Stomach (tissue), 9 donors: Measurements from ENCODE around the gene AFF1. TPM values are rescaled to one million over a fixed set of nuclear protein-coding genes. Genes with fewer than 3 reads are reported as not detected.

Experiments
- DNase-seq, 2 donors: peaks; one replicate each; pipeline versions ENCODE4 v3.0.0 to v3.0.0-alpha.2; 2013 to 2019
- H3K27ac ChIP-seq, 5 donors: fragments of 200-600 bp in 4 of 5; sonication (generic) in 4 of 5; one replicate each; pipeline ENCODE4 v1.5.1; 2013 to 2019; ENCODE audit warnings: mild to moderate bottlenecking in 1 of 5, moderate library complexity in 1 of 5
- H3K27me3 ChIP-seq, 3 donors: fragments of 200-600 bp; sonication (generic); one replicate each; pipeline ENCODE4 v1.5.1; 2017 to 2019; ENCODE audit warnings: mixed run types in 1 of 3
- H3K36me3 ChIP-seq, 4 donors: fragments of 200-600 bp; sonication (generic); 1 replicate in 3 of 4; 2 replicates in 1 of 4; pipeline ENCODE4 v1.5.1; 2016 to 2019
- H3K4me1 ChIP-seq, 4 donors: fragments of 200-600 bp; sonication (generic); one replicate each; pipeline ENCODE4 v1.5.1; 2016 to 2019
- H3K4me3 ChIP-seq, 4 donors: fragments of 200-600 bp; sonication (generic) in 3 of 4; one replicate each; pipeline ENCODE4 v1.5.1; 2016 to 2019; ENCODE audit warnings: mild to moderate bottlenecking in 1 of 4
- H3K9me3 ChIP-seq, 4 donors: fragments of 200-600 bp; sonication (generic); one replicate each; pipeline ENCODE4 v1.5.1; 2016 to 2019
- CTCF ChIP-seq, 7 experiments: fragments of 450-650 bp in 4 of 7; fragments of 200-600 bp in 3 of 7; sonication (generic) in 3 of 7; IDR thresholded peaks; one replicate each; pipeline ENCODE4 v1.5.1; 2016 to 2019; ENCODE audit warnings: antibody characterized with exemption in 7 of 7, control low read depth in 2 of 7, mild to moderate bottlenecking in 1 of 7
- EP300 ChIP-seq: sonication (generic); formaldehyde crosslinking; IDR thresholded peaks from one replicate; pipeline ENCODE4 v1.6.1; 2017; ENCODE audit warnings: antibody characterized with exemption
- POLR2A ChIP-seq, 4 donors: fragments of 450-650 bp; IDR thresholded peaks; one replicate each; pipeline ENCODE4 v1.6.1; 2016; ENCODE audit warnings: antibody characterized with exemption in 4 of 4, control low read depth in 2 of 4, mild to moderate bottlenecking in 1 of 4, moderate library complexity in 1 of 4
- POLR2AphosphoS5 ChIP-seq, 3 donors: sonication (generic); formaldehyde crosslinking; IDR thresholded peaks; one replicate each; pipeline ENCODE4 v1.6.1; 2016; ENCODE audit warnings: antibody characterized with exemption in 3 of 3
- WGBS, 5 donors: extraction: QIAGEN DNeasy Blood & Tissue Kit in 3 of 5; methylation state at CpG; one replicate each; pipeline versions ENCODE4 v1.1.5 to v1.1.7; 2013 to 2018; 5-methylcytosine and 5-hydroxymethylcytosine counted together
- intact Hi-C: fragments of 100-400 bp; cut with DNase I; formaldehyde crosslinking; loops from one replicate; pipeline ENCODE4 v1.15.1; 2023; ENCODE audit warnings: low total_unique reads
- polyA plus RNA-seq, 3 donors: library from polyadenylated mRNA; stranded (reverse); fragments of 200-250 nt; gene quantifications; one replicate each; pipeline ENCODE4 v1.2.3, GENCODE V29; 2013
- total RNA-seq, 5 donors: library from RNA; depleted of rRNA; stranded (reverse); fragments of >200 nt; gene quantifications; one replicate each; pipeline versions ENCODE4 v1.1.0 to v1.2.3, GENCODE V29; 2014 to 2016
- donor health status: healthy with polysubstance abuse.
- donor health status: Bipolar disorder and iron deficiency.
- donor health status: healthy.

The AFF1 gene
- total and polyA plus RNA-seq, 8 donors: 6.9 to 177 (median 59.1) TPM

DNA sequence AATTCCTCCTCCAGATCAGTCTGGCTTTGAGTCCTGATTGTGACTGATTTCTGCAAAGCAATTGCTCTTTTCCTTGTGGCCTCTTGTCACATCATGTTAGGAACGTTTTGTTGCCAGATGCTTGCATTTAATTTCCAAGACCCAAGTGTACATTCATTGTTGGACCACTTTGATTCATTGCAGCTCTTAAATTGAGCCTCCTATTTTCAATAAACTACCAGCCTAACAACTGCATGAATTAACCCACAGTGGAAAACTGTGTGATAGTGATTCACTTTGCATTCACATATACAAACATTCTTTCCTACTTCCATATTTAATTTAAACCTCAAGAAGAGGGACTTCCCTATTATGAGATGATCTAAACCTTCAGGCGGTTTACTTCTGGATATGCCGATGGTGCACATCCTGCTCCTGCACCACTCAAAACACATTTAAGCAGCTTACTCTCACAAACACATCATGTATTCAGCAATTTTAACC is 118.4 kb downstream of the AFF1 start:
- DNase-seq: no peak
- H3K4me1 ChIP-seq: peaks cover 35 to 95% (median 67%) of the 10 kb centered on the region in 4 donors
- H3K36me3 ChIP-seq: peaks cover 0 to 18% (median 14%) of the 10 kb centered on the region in 4 donors
- H3K27me3 ChIP-seq: no peaks in the 10 kb centered on the region
- TF ChIP-seq EP300 (no peak), POLR2AphosphoS5 (IDR thresholded peaks at IDR 0.05) (no peak), CTCF (IDR thresholded peaks at IDR 0.05) (no peak), POLR2A (IDR thresholded peaks at IDR 0.05) (no peak)
- H3K9me3 ChIP-seq: no peaks in the 10 kb centered on the region
- peak overlapping the region in 2 of 5 donors; percentile 63 to 66 for H3K27ac ChIP-seq
- intact Hi-C loops: no loop called here
- WGBS, 5 donors: 46 to 69% (median 64%) methylated on average over 3 of the region's 3 CpGs
- H3K4me3 ChIP-seq: no peak overlapping the region

DNA sequence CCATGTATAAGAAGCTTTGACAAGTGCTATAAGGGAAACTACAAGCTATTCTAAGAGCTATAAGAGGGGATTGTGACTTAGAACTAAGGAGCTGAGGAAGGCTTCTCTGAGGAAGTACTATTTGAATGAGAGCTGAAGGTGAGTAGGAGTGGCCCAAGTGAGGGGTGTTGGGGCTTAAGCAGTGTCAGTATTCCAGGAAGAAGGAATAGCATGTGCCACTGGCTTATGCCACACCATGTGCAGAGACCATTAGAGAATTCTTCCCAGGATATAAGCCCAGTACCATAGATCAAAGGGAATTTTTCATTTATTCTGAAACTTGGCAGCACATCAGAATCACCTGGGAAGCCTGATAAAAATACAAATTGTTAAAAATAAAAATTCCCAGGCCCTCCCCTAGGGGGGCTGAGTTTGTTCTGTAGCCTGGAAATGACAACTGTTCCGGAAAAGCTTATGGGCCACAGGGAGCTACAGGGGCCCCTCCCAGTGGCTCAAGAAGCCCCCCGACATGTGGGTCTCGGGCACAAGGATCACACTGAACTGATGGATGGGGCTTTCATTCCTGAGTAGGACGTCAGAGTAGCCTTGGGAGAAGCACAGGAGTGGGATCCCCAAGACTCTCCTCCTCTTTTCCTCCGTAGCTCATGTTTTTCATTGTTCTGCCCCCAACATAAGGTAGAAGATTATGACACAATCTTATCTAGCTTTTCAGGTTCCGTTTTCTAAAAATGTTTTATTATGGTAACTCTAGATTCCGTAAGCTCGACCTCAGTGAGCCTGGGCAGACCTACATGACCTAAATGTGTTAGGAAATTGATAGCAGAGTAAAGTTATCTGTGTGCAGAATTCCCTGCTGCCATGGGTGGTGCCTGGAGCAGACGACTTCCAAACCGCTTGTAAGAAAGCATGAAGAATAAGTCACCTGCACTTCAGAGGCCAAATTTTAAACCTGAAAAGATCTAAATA is 119.3 kb downstream of the AFF1 start:
- DNase-seq: no peak
- peaks cover 0 to 13% (median 9%) of the 10 kb centered on the region in 4 donors for H3K36me3 ChIP-seq
- H3K4me3 ChIP-seq: no peak overlapping the region
- 27 to 47% (median 45%) methylated on average over 10 of the region's 10 CpGs for WGBS, 5 donors
- H3K9me3 ChIP-seq: no peaks in the 10 kb centered on the region
- H3K27ac ChIP-seq: peak overlapping the region in 4 of 5 donors; percentile 13 to 66 (median 62)
- no peak for TF ChIP-seq POLR2AphosphoS5 (IDR thresholded peaks at IDR 0.05)
- no peak for TF ChIP-seq EP300
- no peak for TF ChIP-seq CTCF (IDR thresholded peaks at IDR 0.05)
- no peak for TF ChIP-seq POLR2A (IDR thresholded peaks at IDR 0.05)
- H3K4me1 ChIP-seq: peaks cover 43 to 97% (median 72%) of the 10 kb centered on the region in 4 donors
- no peaks in the 10 kb centered on the region for H3K27me3 ChIP-seq
- intact Hi-C loops: no loop called here

DNA sequence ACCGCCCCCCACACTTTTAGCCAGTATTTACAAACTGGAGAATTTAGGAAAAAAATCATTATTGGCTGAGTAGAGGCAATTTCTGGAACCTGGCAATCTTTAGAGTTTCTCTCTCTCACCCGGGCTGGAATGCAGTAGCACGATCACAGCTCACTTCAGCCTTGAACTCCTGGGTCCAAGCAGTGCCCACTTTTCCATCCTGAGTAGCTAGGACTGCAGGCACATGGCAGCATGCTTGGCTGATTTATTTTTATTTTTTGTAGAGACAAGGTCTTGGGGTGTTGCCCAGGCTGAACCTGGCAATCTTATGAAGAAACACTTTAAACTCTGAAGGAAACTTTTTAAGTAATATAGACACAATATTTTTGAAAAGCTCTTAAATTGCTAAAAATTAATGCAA is 120.1 kb downstream of the AFF1 start:
- intact Hi-C loops: no loop called here
- 41 to 55% (median 48%) methylated on average over 3 of the region's 3 CpGs for WGBS, 5 donors
- Histone ChIP-seq H3K27me3 (no peaks in the 10 kb centered on the region), H3K36me3 (peaks cover 0 to 12% (median 7%) of the 10 kb centered on the region in 4 donors), H3K27ac (peak overlapping the region in 4 of 5 donors; percentile 13 to 66 (median 62)), H3K4me1 (peaks cover 49 to 97% (median 77%) of the 10 kb centered on the region in 4 donors), H3K4me3 (no peak overlapping the region), H3K9me3 (no peaks in the 10 kb centered on the region)
- TF ChIP-seq POLR2AphosphoS5 (IDR thresholded peaks at IDR 0.05): no peak
- no peak for TF ChIP-seq POLR2A (IDR thresholded peaks at IDR 0.05)
- no peak for TF ChIP-seq EP300
- no peak for TF ChIP-seq CTCF (IDR thresholded peaks at IDR 0.05)
- no peak for DNase-seq

- Histone ChIP-seq H3K27ac (peak overlapping the region in 4 of 5 donors; percentile 14 to 66 (median 62)), H3K4me3 (no peak overlapping the region), H3K36me3 (peaks cover 0 to 12% (median 6%) of the 10 kb centered on the region in 4 donors), H3K4me1 (peaks cover 49 to 97% (median 75%) of the 10 kb centered on the region in 4 donors), H3K27me3 (no peaks in the 10 kb centered on the region), H3K9me3 (no peaks in the 10 kb centered on the region)
- no peak for TF ChIP-seq CTCF (IDR thresholded peaks at IDR 0.05)
- no peak for TF ChIP-seq POLR2AphosphoS5 (IDR thresholded peaks at IDR 0.05)
- no peak for TF ChIP-seq POLR2A (IDR thresholded peaks at IDR 0.05)
- no peak for TF ChIP-seq EP300
- no peak for DNase-seq
- intact Hi-C loops: no loop called here
- 44 to 70% (median 57%) methylated on average over 2 of the region's 2 CpGs for WGBS, 5 donors
These were observed 120.5 kb downstream of the AFF1 start for GRCh38 chr4:87055311-87055710.
